Sigmoid colon (tissue), 4 donors: Measurements from ENCODE around the gene SCN2A.

Experiments
- CTCF ChIP-seq, 4 experiments: fragments of 450-650 bp in 3 of 4; fragments of 200-600 bp in 1 of 4; IDR thresholded peaks; one replicate each; pipeline ENCODE4 v1.5.1; 2016 to 2019; ENCODE audit warnings: antibody characterized with exemption in 4 of 4, mild to moderate bottlenecking in 3 of 4, moderate library complexity in 2 of 4
- POLR2AphosphoS5 ChIP-seq, 4 donors: sonication (generic); formaldehyde crosslinking; IDR thresholded peaks; one replicate each; pipeline ENCODE4 v1.6.1; 2017; ENCODE audit warnings: antibody characterized with exemption in 4 of 4

DNA sequence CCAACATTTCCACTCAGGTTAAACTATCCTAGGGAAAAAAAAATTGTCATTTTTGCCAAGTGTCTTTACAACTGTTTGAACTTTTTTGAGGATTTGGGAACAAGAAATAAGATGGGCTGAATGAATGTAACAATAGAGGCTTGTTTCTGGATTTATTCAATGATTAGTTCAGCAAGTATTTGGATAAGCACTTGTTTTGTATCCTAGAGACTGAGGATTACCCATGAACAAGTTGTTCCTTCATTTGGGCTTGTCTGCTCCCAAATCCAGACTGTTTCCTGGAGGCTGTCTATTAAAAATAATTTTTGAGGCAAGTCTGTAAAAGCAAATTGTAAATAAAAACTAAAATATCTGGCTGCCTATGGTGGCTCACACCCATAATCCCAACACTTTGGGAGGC is 168.3 kb downstream of the SCN2A start:
- TF ChIP-seq CTCF (IDR thresholded peaks at IDR 0.05) (no peak), POLR2AphosphoS5 (IDR thresholded peaks at IDR 0.05) (no peak)
